Immature natural killer cell (primary cell): ENCODE measurements around the gene U2AF2. TPM values are rescaled to one million over a fixed set of nuclear protein-coding genes. Genes with fewer than 3 reads are reported as not detected.

ENCODE experiments used
- DNase-seq, 3 donors: peaks; one replicate each; pipeline ENCODE4 v3.0.0; 2022; ENCODE audit warnings: mixed read lengths in 1 of 3
- H3K27ac Mint-ChIP-seq, 6 donors: one replicate each; pipeline ENCODE4 v1.8.0; 2020; ENCODE audit warnings: mixed read lengths in 6 of 6, mild to moderate bottlenecking in 5 of 6, inconsistent platforms in 4 of 6, moderate library complexity in 3 of 6
- H3K27me3 Mint-ChIP-seq, 3 donors: one replicate each; pipeline ENCODE4 v1.8.0; 2020 to 2021; ENCODE audit warnings: low read depth in 3 of 3, mild to moderate bottlenecking in 3 of 3, mixed read lengths in 3 of 3, moderate library complexity in 3 of 3, inconsistent platforms in 1 of 3
- H3K36me3 Mint-ChIP-seq, 3 donors: one replicate each; pipeline ENCODE4 v1.8.0; 2020; ENCODE audit warnings: mixed read lengths in 3 of 3, inconsistent platforms in 2 of 3, mild to moderate bottlenecking in 2 of 3
- H3K4me1 Mint-ChIP-seq, 2 donors: one replicate each; pipeline ENCODE4 v1.8.0; 2020; ENCODE audit warnings: inconsistent platforms in 2 of 2, mild to moderate bottlenecking in 2 of 2, mixed read lengths in 2 of 2, moderate library complexity in 1 of 2
- H3K4me3 Mint-ChIP-seq, 5 donors: one replicate each; pipeline ENCODE4 v1.8.0; 2020; ENCODE audit warnings: mild to moderate bottlenecking in 5 of 5, mixed read lengths in 5 of 5, inconsistent platforms in 3 of 5, moderate library complexity in 3 of 5
- H3K9me3 Mint-ChIP-seq, 6 donors: one replicate each; pipeline ENCODE4 v1.8.0; 2020; ENCODE audit warnings: mild to moderate bottlenecking in 6 of 6, mixed read lengths in 6 of 6, inconsistent platforms in 4 of 6, moderate library complexity in 3 of 6
- polyA plus RNA-seq, 3 donors: library from polyadenylated mRNA; unstranded; fragments of 300-500 nt; fragmentation: Illumina TruSeq; gene quantifications; one replicate each; pipeline ENCODE4 v1.2.3, GENCODE V29; 2021

The U2AF2 gene
- polyA plus RNA-seq, 3 donors from 2014 or later: 3.1 to 17.0 (median 8.0) TPM

GRCh38 chr19:55673465-55673864 lies 18.6 kb downstream of the U2AF2 start:
- peaks cover 39 to 64% of the 10 kb centered on the region in 2 donors for H3K4me1 Mint-ChIP-seq
- peaks cover 0 to 11% (median 0%) of the 10 kb centered on the region in 3 donors for H3K36me3 Mint-ChIP-seq
- peaks cover 0 to 1% (median 0%) of the 10 kb centered on the region in 6 donors for H3K9me3 Mint-ChIP-seq
- no peak for DNase-seq
- peak overlapping the region; percentile 75 to 92 (median 82) for H3K27ac Mint-ChIP-seq
- H3K4me3 Mint-ChIP-seq: peak overlapping the region in 2 of 5 donors; percentile 4 to 33
- peaks cover 10 to 13% (median 11%) of the 10 kb centered on the region in 3 donors for H3K27me3 Mint-ChIP-seq

- Mint-ChIP-seq H3K27me3 (peaks cover 10 to 15% (median 11%) of the 10 kb centered on the region in 3 donors), H3K9me3 (peaks cover 0 to 1% (median 0%) of the 10 kb centered on the region in 6 donors), H3K4me1 (peaks cover 40 to 65% of the 10 kb centered on the region in 2 donors), H3K27ac (peak overlapping the region; percentile 75 to 92 (median 82)), H3K4me3 (peak overlapping the region in 2 of 5 donors; percentile 4 to 33), H3K36me3 (peaks cover 0 to 11% (median 0%) of the 10 kb centered on the region in 3 donors)
- no peak for DNase-seq
Measured at GRCh38 chr19:55673889-55674288, 19.1 kb downstream of the U2AF2 start.

DNA sequence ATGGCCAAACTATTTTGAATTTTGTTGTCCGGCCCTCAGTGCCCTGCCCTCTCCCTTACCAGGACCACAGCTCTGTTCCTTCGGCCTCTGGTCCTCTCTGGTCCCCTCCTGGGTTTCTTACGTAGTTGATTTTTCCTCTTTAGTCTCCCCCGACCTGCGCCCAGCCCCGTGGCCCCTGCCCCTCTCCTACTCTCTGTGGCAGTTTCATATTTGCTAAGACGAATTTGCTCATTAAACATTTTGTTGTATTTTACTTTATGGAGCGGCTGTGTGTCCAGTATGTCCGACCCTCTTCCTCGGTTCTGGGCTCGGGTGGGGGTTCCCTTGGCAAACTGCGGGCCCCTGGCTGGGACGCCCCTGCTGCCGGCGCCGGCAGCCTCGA lies 19.6 kb downstream of the U2AF2 start:
- H3K27ac Mint-ChIP-seq: peak overlapping the region; percentile 82 to 98 (median 86)
- peaks cover 10 to 15% (median 11%) of the 10 kb centered on the region in 3 donors for H3K27me3 Mint-ChIP-seq
- H3K36me3 Mint-ChIP-seq: peaks cover 0 to 11% (median 0%) of the 10 kb centered on the region in 3 donors
- DNase-seq: no peak
- peaks cover 41 to 65% of the 10 kb centered on the region in 2 donors for H3K4me1 Mint-ChIP-seq
- peak overlapping the region; percentile 55 to 67 (median 60) for H3K4me3 Mint-ChIP-seq
- H3K9me3 Mint-ChIP-seq: peaks cover 0 to 1% (median 0%) of the 10 kb centered on the region in 6 donors

DNA sequence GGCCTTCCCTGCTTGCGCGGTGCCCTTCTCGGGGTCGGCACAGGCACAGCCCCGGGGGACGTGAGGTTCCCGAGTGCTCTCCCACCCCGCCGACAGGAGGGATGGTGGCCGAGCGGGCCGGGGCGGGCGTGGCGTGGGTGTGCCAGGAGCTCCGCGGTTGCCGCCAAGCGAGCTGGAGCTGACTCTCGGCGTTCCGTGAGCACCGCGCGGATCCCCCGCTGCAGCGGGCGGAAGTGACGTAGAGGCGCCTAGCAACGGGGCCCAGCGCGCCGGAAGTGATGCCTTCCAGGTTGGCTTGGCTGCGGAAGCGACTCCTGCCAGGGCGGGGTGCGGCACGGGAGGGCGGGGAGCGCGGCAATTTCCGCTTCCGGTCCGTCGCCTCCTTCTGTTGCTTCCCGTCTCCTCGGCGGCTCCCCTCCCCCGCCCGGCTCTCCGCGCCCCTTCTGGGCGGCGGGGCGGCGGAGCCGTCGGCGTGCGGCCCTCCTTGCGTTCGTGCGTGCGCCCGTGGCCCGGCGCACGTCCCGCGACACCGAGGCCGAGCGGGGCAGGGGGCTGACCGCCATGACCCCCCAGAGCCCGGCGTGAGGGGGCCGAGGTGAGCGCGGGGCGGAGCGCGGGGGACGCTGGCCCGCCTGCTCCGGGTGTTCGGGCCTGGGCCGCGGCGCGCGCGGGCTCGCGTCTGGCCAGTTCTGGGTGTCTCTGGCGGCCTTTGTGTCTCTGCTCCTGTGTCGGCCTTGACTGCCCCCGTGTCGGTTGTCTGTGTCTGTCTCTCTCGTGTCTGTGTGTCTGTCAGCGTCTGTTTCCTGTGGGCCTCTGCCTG lies 20.2 kb downstream of the U2AF2 start, which contains the start of gene EPN1:
Gene EPN1, plus strand, starts transcription at position 386 of the 820 bp plus-strand sequence. CDS start 3,402 bp downstream, outside the sequence.
- Mint-ChIP-seq H3K27ac (peak within 1 kb of the TSS; percentile 96 to 99 (median 98)), H3K4me1 (peaks cover 46 to 65% of the 10 kb centered on the region in 2 donors), H3K4me3 (peak within 1 kb of the TSS; percentile 94 to 98 (median 95)), H3K9me3 (peaks cover 0 to 1% (median 0%) of the 10 kb centered on the region in 6 donors), H3K27me3 (peaks cover 10 to 17% (median 11%) of the 10 kb centered on the region in 3 donors), H3K36me3 (peaks cover 0 to 11% (median 0%) of the 10 kb centered on the region in 3 donors)
- DNase-seq: peak; percentile 94 to 97 (median 96)

DNA sequence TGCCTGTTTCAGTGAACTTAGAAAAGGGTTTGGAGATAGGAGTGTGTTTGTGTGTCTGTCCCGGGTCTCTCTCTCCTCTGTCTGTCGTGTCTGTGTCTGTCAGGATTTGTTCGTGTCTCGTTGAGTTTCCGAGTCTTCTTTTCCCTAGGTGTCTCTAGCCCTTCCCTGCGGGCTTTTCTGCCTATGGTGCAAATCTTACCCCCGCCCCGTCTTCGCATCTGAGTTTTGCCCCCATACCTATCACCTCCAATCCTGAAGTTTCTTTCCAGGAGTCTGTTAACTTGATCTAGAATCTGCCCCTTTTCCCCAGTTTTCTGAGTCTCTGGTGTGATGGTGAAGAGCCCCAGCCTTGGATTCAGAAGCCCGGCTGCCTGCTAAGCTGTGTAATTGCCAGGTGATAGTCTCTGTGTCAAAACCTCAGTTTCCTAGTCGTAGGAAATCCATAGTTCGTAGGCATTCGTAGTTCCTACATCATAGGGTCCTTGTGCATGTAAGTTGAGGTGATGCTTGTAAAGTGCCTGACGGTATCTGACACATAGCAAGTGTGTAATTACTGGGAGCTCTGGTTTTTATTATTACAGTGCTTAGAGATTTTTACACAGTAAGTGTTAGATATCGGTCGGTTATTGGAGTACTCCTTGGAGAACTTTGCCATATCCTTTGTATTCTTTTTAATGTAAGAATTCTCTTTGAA lies 21.0 kb downstream of the U2AF2 start:
- DNase-seq: peak in 2 of 3 donors; percentile 17 to 18
- Mint-ChIP-seq H3K4me3 (peak overlapping the region; percentile 94 to 98 (median 95)), H3K4me1 (peaks cover 41 to 61% of the 10 kb centered on the region in 2 donors), H3K9me3 (peaks cover 0 to 1% (median 0%) of the 10 kb centered on the region in 6 donors), H3K27ac (peak overlapping the region; percentile 96 to 99 (median 98)), H3K36me3 (peaks cover 0 to 11% (median 0%) of the 10 kb centered on the region in 3 donors), H3K27me3 (peaks cover 9 to 17% (median 10%) of the 10 kb centered on the region in 3 donors)

GRCh38 chr19:55676383-55676782 lies 21.5 kb downstream of the U2AF2 start:
- Mint-ChIP-seq H3K27me3 (peaks cover 8 to 15% (median 10%) of the 10 kb centered on the region in 3 donors), H3K36me3 (peaks cover 0 to 11% (median 0%) of the 10 kb centered on the region in 3 donors)

DNA sequence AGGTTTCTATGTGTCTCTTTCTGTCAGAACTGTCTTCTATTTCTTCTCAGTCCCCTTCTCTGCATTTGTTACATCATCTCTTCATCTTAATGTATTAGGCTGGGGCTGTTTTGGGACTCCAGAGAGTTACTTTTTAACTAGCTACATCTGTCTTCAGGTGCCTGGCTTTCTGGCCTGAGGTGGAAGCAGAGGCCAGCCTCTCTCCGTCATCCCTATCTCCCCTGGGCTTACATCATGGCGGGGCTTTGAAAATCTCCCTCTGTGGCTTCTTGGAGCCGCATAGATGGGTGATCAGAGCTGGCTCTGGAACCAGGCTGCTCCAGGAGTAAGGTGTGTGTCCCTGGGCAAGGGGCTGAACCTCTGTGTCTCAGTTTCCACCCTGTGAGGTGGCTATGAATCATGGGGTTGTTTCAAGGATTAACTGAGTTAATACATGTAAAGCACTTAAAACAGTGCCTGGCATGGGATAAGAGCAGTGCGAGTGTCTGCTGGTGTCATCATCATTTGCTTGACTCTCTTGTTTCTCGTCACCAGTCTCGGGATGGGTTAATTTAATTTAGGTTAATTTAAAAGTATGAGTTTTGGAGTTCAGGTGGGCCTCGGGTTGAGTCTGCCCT lies 22.2 kb downstream of the U2AF2 start:
- Mint-ChIP-seq H3K4me1 (peaks cover 37 to 52% of the 10 kb centered on the region in 2 donors), H3K36me3 (peaks cover 0 to 8% (median 0%) of the 10 kb centered on the region in 3 donors), H3K27ac (peak overlapping the region; percentile 96 to 99 (median 98))

More at GRCh38 chr19:55676383-55676782, 21.5 kb downstream of the U2AF2 start:
- Mint-ChIP-seq H3K27ac (peak overlapping the region; percentile 96 to 99 (median 98)), H3K9me3 (no peaks in the 10 kb centered on the region), H3K4me1 (peaks cover 39 to 55% of the 10 kb centered on the region in 2 donors), H3K4me3 (peak overlapping the region; percentile 75 to 98 (median 94))
- DNase-seq: no peak

DNA sequence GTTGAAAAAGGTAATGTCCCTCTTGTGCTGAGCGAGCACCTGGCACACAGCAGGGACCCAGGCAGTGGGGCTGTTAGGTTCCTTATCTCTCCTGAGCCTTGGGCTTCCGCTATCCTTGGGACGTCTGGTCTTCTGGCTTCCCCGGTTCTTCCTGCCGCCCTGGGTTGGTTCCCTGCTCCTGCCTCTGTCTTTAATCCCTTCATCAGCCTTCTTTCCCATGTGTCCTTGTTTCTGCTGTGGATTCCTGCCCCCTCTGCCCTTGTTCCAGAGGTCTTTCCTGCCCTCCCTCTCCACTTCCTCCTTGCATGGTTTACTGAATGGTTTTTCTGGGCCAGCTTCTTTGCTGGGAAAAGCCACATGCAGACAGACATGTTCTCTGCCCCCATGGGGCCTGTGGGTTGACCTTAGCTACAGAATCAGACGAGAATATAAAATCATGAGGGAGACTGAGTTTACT lies 22.8 kb downstream of the U2AF2 start:
- H3K9me3 Mint-ChIP-seq: no peaks in the 10 kb centered on the region
- peak overlapping the region; percentile 18 to 96 (median 75) for H3K27ac Mint-ChIP-seq
- H3K27me3 Mint-ChIP-seq: peaks cover 6 to 12% (median 10%) of the 10 kb centered on the region in 3 donors
- H3K36me3 Mint-ChIP-seq: peaks cover 0 to 5% (median 0%) of the 10 kb centered on the region in 3 donors
- H3K4me1 Mint-ChIP-seq: peaks cover 37 to 47% of the 10 kb centered on the region in 2 donors
- DNase-seq: no peak
- peak overlapping the region in 4 of 5 donors; percentile 22 to 98 (median 54) for H3K4me3 Mint-ChIP-seq

More for the DNA sequence above, 22.2 kb downstream of the U2AF2 start:
- Mint-ChIP-seq H3K4me3 (peak overlapping the region; percentile 72 to 98 (median 94)), H3K9me3 (no peaks in the 10 kb centered on the region), H3K27me3 (peaks cover 6 to 15% (median 10%) of the 10 kb centered on the region in 3 donors)
- no peak for DNase-seq

DNA sequence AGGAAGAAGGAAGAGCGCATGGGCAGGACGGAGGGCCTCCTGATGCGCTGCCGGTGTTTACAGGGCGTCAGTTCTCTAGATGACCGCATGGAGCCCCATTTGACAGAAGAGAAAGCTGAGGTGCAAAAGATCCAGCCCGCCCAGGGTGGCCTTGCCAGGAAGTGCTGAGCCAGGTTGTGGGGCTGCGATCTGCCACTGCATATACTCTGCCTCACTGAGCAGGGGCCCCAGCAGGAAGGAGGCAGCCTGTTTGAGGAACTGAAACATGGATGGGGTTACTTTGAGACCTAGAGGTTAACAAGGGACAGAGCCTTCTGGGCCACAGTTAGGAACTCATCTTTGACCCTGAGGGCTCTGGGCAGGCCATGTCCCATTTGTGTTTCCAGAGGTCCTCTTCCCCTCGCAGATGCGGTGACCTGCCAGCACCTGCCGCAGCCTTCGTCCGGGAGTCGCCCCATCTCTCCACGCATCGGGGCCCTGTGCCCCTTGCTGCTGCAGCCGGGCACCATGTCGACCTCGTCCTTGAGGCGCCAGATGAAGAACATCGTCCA lies 23.4 kb downstream of the U2AF2 start:
- no peak for DNase-seq
- Mint-ChIP-seq H3K4me3 (no peak overlapping the region), H3K27me3 (peaks cover 6 to 12% (median 10%) of the 10 kb centered on the region in 3 donors), H3K4me1 (peaks cover 37 to 46% of the 10 kb centered on the region in 2 donors), H3K27ac (peak overlapping the region in 4 of 6 donors; percentile 18 to 96 (median 68)), H3K36me3 (peaks cover 0 to 4% (median 0%) of the 10 kb centered on the region in 3 donors), H3K9me3 (no peaks in the 10 kb centered on the region)

- peaks cover 39 to 44% of the 10 kb centered on the region in 2 donors for H3K4me1 Mint-ChIP-seq
- no peak for DNase-seq
- H3K27ac Mint-ChIP-seq: no peak overlapping the region
- peaks cover 3 to 12% (median 8%) of the 10 kb centered on the region in 3 donors for H3K27me3 Mint-ChIP-seq
- no peaks in the 10 kb centered on the region for H3K36me3 Mint-ChIP-seq
- no peak overlapping the region for H3K4me3 Mint-ChIP-seq
- no peaks in the 10 kb centered on the region for H3K9me3 Mint-ChIP-seq
Measured at GRCh38 chr19:55679343-55680257, 24.8 kb downstream of the U2AF2 start.

DNA sequence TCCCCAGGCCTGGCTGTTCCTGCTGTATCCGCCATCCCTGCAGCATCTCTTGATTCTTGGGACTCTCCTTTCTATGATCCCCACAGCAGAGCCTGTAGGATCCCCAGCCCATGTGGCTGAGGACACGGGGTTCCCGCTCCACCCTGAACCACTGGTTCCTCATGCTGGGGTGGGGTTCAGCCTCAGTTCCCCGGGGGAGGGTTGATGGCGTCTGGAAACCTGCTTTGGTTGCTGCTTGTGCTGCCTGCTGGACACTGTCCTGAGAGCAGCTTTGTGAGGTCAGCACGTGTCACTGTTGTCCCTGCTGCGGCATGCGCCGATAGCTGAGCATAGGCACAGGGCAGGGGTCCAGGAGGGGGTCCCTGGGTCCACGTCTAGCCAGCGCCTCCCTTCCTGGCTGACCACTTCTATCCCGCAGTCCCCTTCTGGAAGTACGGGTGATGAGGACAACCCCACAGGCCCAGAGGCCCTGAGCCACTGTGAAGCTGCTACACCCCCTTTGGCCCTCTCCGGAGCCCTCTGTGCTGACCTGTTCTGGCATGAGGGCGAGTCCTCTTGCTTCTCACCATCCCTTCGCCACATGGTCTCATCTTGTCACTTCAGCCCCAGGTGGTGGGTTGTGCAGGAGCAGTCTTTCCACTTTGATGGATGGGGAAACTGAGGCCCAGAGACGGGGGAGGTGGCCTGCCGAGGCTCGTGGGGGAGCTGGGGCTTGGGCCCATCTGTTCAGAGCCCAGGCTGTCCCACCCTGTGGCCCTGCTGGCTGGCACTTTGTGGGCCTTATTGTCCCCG lies 25.7 kb downstream of the U2AF2 start:
- no peak for DNase-seq
- Mint-ChIP-seq H3K4me1 (peaks cover 37 to 44% of the 10 kb centered on the region in 2 donors), H3K9me3 (no peaks in the 10 kb centered on the region), H3K27me3 (peaks cover under 1 to 9% (median 5%) of the 10 kb centered on the region in 3 donors), H3K4me3 (peak overlapping the region in 1 of 5 donors; percentile 42), H3K36me3 (no peaks in the 10 kb centered on the region), H3K27ac (peak overlapping the region in 1 of 6 donors; percentile 28)
